A204.1 (cell line): ENCODE measurements around the gene SUV39H1.
"Not testable (repeated sequence)": the region's sequence is repeated elsewhere in the genome, so short reads cannot be mapped to it uniquely, and the experiment has no call there.

Source experiments
- FAIRE-seq: peaks from 2 replicates; lab custom pipeline; 2012; peaks lifted over from hg19 to GRCh38; lab: Jason Lieb, UNC

Gene SUV39H1

GRCh38 chrX:48688531-48689150 lies 7.9 kb upstream of the SUV39H1 start:
- no peak for FAIRE-seq

DNA sequence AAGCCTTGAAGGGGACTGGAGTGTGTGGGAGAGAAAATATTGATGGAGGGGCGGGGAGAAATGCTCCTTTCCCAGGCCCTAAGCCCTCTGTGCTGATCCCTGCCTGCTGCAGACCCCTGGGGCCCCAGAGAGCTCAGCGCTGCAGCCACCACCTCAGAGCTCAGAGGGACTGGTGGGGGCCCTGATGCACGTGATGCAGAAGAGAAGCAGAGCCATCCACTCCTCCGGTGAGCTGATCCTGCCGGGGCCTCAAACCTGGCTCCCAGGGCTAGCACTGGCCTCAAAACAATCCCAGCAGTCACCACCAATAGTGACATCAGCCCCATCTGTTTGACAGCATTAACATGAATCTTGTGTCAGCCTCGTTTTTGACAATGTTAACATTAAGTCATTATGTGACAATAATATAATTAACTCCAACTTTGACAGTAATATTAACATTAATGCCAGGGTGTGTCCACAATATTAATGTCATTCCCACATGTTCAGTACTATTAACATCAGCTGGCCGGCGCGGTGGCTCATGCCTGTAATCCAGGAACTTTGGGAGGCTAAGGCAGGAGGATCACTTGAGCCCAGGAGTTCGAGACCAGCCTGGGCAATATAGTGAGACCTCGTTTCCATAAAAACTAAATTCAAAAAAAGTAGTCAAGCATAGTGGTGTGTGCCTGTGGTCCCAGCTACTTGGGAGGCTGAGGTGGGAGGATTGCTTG lies 7.2 kb upstream of the SUV39H1 start:
- FAIRE-seq, result no peak

- FAIRE-seq, result not testable (repeated sequence)
These were observed 4.8 kb upstream of the SUV39H1 start for GRCh38 chrX:48691746-48692145.

DNA sequence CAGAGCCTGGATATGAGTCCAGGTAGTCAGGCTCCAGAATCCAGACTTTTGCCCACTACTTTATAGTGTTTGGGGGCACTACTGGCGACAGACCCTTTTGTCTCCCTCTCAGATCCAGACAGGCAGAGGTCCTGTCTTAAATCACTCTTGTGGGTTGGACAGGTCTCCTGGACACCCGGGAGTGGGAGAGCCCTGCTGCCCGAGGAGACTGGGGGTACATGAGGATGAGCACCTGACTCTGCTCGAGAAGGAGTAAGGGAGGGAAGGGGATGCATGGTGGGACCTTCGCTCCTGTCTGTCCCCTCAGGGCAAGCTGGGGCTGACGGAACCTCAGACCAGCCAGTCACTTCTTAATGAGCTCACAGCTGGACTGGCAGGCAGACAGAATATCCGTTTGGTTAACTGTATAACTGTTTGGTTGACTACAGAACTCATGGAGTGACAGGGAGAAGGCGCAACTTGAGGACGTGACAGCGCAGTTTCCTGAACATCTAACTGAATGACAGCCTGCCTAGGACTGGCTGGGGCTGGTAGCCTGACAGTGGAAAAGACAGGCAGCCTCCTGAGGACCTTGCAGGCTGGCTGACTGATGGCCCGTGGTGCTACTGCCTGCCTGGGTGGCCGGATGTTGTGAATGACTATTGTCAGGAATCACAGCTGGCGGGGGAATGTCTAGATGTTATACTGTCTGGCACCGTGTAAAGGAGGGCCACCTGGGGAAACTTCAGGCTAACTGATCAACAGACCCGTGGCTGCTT lies 1.6 kb upstream of the SUV39H1 start:
- no peak for FAIRE-seq

GRCh38 chrX:48695534-48695896 lies 1.0 kb upstream of the SUV39H1 start:
- FAIRE-seq, result no peak

- no peak for FAIRE-seq
These were observed 621 bp upstream of the SUV39H1 start for GRCh38 chrX:48695925-48696300.

DNA sequence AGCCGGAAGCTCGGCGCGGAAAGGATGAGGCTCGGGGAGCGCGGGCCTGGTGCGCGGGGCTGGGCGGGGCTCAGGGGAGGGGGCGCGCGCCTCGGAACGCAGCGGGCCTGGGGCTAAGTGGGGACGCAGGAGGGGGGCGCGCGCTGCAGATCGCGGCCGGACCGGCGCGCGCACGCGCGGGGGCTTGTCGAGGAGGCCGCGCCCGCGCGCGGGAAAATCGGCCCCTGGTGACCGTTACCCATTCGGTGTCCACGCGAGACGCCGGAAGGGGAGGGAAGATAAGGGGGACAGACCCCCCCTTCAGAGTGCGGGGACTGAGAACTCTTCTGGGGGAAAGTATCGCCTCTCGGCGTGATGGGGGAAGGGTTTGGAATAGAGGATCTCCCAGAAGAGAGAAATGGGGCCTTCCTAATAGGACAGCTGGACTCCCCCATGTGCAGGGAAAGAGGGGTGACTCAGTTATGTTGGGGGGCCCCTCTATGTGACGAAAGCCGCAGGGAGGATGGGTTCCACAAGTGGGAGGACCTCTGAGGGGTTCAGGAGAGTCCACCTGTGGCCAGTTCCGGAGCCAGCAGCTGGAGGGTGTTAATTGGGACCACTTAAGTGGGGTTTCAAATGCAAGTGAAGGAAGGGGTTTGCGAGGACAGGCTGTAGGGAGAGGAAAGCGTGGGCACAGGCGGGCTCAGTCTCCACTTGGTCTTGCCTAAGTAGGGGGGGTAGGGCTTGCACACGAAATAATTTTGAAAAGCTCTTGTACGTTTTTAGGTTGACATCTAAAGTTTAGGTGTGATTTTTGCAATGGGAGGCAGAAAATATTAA lies 584 bp downstream of the SUV39H1 start:
- no peak for FAIRE-seq

DNA sequence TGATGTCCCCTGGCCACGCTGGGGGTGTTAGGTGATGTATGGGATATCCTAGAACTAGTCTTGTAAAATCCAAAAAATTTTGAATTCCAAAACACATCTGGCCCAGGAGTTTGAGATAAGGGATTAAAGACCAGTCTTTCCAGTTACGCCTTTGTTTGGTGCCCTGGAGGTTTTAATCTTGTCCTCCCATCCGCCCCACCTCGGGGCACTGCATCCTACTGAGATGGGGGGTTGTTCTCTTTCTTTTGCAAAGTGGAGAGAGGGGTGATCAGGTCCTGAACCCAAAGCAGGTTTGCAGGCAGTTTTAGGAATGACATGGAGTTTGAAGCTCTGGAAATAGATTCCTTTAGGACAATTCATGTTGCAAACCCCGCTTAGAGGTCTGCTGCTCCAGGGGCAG lies 1.8 kb downstream of the SUV39H1 start:
- no peak for FAIRE-seq

- no peak for FAIRE-seq
These were observed 3.7 kb downstream of the SUV39H1 start for GRCh38 chrX:48700246-48700645.

DNA sequence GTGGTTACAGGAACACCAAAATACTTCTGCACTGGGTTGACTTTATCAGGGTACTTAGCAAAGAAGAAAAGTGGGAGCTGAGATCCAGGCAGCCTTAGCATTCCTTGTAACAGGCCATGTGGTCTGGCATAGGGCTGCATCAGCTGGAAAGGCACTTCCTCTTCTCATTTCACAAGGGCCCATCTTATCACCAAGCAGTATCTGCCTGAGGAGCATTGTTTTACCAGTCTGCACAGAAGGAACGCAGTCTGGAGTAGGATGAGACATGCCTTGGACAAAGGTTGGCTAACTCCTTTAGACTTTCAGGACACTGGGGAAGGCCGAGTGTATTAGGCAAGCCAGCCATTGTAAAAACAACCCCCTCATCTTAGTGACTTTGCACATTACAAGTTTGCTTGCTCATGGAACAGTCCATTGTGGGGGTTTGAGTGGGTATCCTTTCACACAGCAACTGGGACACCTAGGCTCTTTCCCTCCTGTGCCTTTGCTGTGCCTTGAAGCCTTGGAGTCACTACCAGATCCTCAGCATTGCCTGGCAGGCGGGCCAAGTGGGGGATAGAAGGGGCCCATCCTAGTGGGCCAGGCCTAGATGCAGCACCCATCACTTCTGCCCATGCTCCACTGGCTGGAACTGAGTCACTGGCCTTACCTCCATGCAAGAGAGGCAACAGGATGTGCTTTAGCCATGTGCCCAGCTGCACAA lies 4.6 kb downstream of the SUV39H1 start:
- no peak for FAIRE-seq

DNA sequence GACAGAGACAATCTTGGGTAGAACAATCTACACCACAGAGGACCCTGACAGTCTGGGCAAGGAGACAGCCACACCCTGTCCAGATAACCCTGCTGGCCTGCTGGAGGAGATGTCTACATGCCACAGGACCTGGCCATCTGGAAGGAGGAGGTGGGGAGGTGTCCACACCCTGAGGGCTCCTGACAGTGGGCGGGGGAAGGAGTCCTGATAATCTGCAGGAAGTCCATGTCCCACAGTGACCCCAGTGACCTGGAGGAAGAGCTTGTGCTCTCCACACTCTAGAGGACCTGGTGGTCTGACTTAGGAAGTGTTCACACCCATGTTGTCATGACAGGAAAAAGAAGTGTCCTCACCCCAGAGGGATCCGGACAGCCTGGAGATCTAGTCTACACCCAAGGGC lies 5.5 kb downstream of the SUV39H1 start:
- no peak for FAIRE-seq

- FAIRE-seq, result no peak
These were observed 6.2 kb downstream of the SUV39H1 start for GRCh38 chrX:48702716-48703115.

DNA sequence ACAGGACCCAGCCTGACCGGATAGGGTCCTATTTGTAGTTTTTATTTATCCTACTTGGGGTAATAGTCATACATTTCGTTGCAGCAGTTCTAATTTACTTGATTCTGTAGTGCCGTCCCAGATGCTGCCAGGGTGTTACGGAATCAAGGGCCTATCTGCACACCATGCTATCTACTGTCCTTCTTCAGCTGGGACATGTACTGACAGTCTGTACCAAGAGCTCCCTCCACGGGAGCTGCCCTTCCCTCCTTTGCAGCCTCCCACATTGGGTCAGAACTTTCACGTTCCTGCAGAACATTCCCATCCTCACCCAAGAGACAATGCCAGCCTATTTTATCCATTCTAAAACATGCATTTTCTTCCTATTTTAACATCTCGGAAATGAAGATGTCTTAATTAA lies 6.7 kb downstream of the SUV39H1 start:
- no peak for FAIRE-seq

DNA sequence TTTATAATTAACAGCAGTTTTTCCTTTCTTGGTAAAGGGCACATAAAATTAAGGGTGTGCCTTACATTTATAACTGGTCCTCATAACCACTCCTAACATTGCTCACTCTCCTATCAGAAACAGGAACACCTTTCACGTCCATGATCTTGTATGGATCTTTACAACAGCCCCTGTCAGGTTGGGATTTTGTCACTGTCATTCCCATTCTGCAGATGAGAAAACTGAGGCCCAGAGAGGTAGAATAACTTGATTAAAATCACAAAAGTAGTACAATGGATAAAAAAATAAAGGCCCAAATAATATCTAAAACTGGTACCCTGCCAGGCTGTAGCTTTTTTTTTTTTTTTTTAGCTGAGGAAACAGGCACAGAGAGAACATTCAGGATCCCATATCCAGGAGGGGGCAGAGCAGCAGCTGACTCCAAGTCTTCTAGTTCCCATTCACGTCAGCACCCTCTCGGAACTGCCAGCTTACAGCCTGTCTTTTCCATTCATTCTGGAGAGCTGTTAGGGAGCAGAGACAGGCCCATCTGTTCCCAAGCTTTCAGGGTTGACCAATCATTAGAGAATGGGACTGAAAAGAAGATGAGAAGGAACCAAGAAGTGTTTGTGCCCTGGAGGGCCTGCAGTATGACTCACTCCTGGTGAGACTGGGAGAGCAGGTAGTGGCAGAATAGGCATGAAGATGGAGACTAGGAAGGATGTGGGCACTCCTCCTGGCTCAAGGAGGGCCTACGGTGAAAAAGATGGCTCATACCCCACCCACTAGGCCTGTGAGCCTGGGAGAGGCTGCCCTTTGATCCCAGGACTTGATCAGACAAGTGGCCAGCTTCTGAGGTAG lies 7.3 kb downstream of the SUV39H1 start:
- no peak for FAIRE-seq

- no peak for FAIRE-seq
These were observed 9.3 kb downstream of the SUV39H1 start for GRCh38 chrX:48705871-48706270.

DNA sequence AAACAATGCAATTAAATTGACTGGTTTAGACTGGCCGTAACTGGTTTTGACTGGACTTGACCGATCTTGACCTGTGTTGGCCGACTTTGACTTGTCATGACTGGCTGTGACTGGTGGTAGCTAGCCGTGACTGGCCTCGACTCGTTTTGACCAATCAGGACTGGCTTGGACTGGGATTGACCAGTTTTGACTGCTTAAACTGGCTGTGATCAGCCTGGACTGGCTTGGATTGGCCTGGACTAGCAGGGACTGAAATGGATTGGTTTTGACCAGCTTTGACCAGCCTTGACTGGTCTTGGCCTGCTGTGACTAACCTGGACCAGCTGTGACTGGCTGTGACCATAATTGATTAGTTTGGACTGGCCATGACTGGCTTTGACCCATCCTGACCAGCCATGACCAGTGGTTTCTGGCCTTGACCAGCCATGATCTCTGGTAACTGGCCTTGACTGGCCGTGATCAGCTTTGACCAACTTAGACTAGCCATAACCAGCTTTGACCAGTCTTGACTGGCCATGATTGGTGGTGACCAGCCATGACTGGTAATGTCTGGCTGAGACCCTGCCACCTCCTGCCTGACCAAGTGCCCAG lies 13.1 kb downstream of the SUV39H1 start:
- FAIRE-seq, result no peak

GRCh38 chrX:48711162-48711928 lies 14.8 kb downstream of the SUV39H1 start:
- FAIRE-seq, result no peak

DNA sequence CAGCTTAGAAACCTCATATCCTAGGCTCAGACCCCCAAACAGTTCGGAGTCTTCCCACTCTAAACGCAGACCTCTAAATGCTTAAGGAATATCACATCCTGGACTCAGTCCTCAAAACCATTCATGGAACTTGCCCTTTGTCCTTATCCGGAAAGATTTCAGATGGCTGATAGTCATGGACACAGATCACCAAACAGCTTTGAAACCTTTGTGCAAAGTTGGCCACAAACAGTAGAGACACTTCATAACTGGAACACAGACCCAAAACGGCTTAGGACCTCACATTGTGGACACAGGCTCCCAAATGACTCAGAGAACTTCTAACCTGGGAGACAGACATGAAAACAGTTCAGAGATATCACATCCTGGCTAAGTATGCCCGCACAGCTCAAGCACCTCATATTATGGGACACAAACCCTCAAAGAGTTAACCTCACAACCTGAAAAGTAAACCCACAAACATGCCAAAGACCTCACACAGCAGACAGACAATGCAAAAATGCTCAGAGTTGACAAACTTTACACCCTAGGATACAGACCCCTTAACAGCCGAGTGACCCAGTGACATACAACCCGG lies 15.5 kb downstream of the SUV39H1 start:
- no peak for FAIRE-seq

GRCh38 chrX:48713847-48714246 lies 17.3 kb downstream of the SUV39H1 start:
- no peak for FAIRE-seq

GRCh38 chrX:48714573-48714972 lies 18.0 kb downstream of the SUV39H1 start:
- no peak for FAIRE-seq
